Stimulated activated CD8-positive, alpha-beta memory T cell treated with anti-CD3 and anti-CD28 coated beads, Interleukin-2, amount 100 ng/mL, for 48 hours (primary cell): Measurements from ENCODE around the gene RRP1B.

Source experiments
- DNase-seq, 2 donors: peaks; one replicate each; pipeline ENCODE4 v3.0.0-alpha.2; 2020; ENCODE audit warnings: low read depth in 2 of 2

Gene RRP1B

DNA sequence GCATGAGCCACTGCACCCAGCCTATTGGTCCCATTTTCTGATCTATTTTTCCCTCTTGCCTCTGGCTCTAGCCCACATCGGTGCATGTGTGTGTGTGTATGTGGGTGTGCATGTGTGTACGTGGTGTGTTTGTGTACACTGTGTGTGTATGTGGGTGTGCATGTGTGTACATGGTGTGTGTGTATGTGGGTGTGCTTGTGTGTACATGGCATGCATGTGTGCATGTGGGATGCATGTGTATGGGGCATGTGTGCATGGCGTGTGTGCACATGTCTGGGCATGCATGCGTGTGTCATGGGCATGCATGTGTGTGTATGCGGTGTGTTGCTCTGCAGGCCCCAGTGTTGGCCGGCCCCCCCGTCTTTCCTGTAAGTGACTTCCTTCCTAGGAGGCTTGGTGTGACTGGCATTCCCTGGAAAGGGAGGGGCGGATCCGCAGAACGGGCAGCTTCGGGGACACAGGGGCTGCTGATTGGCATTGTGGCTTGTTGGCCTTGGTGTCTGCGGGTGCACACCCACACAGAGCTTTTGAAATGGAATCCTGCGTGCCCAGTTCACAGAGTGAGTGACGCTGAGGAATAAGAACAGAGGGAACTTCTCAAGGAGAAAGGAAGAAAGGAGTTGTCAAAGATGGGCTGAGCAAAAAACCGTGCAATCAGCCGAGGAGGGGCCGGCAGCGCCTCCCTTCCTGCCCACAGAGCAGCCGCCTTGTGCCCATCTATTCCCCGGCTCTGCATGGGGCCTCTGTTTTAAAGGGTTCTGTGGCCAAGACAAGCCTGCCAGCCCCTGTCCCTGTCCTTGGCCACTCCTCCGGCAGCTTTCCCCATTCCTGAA lies 67.5 kb downstream of the RRP1B start:
- no peak for DNase-seq

DNA sequence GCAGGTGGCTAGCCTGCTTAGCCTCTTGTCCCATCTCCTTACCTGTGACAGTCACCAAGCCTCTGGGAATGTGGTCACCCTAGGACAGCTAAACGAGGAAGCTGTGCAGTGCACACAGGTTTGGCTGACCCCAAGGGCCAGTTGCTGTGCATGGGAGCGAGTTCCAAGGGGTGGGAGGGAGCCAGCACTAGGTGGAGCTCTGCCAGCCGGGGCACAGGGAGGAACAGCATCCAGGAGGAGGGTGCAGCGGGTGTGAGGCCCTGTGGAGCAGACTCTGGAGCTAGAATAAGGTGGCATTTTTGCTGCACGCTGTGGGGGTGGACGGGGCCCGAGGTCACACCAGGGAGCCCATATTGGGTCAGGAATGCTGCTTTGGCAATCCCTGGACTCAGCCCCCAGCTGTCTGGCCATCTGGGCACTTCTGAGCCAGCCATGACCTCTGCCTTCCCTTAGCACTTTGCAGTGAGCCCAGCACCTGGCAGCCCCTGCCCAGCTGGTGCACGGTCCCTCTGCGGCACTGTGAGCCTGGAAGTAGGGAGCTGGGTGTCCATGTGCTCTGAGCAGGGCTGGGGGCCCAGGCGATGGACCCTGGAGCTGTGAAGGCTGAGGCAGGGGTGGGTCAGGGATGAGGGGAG lies 68.3 kb downstream of the RRP1B start:
- no peak for DNase-seq

DNA sequence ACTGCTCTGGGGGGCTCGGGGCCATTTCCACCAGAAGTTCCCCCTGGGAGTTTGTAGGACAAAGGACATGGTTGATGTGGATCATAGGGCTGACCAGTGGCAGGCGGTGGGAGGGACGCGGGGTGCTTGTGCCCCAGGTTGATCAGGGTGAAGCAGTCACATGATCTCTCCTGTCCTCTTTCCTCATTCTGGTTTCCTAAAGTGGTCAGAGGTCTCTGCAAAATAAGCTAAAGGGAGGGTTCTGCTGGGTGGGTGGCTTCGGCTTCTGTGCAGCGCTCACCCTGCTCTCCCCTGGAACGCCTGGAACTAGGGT lies 68.8 kb downstream of the RRP1B start:
- DNase-seq = no peak

DNA sequence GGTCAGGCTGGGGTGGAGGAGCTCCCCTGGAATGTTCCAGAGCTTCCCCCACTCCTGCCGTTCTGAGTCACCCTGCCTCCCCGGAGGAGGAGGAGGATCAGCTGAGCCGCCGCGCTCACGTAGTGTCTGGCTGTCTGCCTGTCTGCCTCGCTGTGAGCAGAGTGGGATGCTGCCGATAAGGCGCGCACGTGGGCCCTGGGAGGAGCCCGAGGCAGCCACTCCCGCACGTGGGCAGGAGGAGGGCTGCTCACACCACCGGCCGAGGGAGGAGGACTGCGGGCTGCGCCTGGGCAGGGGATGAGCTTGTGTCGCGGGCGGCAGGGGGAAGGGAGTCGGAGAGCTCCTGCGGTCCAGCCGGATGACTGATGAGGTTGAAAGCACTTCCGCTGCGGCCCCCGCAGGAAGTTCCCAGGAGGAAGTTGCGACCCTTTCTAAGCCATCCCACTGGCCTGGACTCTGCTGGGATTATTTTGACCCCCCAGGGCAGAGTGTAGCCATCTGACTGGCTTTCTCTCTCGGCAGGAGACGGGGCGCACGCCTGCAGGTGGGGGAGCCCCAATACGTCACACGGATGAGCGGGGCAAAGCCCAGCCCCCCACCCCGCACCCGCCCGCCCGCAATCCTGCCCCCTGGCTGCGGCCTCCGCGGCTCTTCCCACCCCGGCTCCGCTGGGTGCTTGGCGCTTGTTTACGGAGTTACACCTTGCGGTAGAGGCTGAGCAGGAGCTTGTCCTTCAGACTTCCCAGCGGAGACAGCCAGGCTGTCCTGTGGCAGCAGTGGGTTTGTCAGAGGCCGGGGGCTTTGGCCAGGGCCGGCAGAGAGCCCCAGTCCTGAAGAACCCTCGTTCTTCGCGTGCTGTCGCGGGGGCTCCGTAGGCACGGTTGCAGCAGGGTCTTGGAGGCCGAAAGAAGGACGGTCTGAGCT lies 69.4 kb downstream of the RRP1B start:
- peak; percentile 78 to 81 for DNase-seq

DNA sequence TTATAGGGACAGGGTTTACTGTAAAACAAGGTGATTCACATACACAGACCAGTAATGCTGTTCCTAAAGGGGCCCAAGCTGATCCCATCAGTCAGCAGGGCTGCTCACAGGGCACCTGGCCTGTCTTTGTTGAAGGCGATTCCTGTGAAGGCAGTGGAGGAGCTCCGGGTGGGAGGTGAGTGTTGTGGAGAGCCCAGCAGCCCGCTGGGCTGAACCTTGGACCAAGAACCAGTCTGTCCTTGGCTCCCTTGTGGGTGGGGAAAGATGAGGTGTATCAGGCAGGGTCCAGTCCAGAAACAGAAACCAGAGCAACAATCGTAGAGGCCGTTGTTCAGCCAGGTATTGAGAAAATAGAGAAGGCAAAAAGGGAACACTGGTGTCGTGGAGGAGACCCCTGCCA lies 72.1 kb downstream of the RRP1B start:
- no peak for DNase-seq

DNA sequence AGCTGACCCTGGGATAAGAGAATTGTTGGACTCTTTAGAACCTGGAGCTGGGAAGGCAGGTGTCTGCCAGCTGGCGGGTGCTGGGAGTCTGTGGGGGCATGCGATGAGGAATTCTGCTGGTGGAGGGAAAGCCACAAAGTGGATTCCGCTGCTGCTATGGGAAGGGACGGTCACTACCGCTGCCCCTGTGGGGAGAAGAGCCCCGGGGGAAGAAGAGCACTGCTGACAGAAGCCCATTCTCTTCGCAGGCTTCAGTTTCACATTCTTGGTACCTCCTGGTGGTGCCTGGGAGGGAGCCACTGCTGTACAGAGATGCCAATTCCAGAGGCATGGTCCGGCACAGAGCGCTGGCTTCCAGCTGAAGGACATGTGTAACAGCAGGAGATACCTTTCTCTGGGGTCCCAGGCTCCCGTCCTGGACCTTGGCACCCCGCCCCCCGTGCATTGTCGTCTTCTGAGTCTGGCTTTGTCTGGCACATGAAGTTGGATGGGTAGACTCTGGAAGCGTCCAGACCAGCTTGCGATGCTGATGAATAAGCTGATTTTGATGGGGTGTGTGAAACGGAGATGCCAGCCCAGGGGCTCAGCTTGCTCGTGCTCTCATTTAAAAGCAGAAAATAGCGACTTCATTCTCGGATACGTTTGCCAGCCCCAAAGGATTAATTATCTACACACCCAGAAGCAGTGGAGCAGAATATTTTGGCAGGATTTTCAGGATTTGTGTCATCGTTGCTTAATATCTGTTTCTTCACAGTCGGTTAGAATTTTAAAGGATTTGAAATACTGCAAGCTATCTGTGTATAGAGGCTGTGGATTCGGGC lies 72.7 kb downstream of the RRP1B start:
- no peak for DNase-seq

DNA sequence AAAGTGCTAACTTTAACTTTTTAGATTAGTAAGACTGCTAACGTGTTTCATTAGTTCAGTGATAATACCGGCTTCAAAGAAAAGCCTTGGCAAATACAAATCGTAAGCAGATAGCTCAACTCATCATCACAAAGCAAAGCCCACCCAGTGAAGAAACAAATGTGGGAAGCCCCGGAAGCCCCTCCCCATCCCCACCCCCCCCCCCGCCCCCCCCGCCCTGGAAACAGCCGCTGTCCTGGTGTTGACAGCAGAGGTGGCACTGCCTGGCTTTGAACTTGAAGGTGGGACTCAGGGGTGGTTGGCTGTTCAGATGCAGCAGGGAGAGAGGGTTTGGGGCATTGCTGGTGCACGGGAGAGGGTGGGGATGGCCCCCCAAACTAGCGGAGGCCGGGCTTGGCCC lies 73.7 kb downstream of the RRP1B start:
- no peak for DNase-seq

DNA sequence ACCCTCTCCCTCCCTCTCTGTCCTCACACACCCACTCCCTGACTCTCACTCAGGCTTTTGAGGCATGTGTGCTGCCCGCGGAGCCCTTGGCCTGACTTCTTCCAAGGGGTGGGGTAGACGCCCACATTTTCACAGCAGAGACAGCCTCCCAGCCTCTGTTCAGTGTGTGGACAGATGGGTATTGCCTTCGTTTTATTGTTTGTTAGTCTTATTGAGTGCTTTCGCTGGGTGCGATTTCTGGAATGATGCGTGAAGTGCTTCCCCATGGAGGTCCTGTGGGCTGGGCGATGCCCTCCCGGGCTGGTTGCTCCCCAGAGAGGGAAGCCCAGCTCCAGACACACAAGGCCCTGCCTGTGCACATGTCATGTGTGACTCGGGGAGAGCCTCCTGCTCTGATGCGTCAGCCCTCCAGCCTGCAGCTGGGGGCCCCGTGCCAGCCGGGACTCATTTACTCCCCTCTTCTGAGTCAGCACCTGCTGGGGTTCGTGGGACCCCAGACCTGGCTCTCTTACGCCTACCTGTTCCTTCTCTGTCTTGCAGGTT lies 74.2 kb downstream of the RRP1B start:
- DNase-seq = no peak

DNA sequence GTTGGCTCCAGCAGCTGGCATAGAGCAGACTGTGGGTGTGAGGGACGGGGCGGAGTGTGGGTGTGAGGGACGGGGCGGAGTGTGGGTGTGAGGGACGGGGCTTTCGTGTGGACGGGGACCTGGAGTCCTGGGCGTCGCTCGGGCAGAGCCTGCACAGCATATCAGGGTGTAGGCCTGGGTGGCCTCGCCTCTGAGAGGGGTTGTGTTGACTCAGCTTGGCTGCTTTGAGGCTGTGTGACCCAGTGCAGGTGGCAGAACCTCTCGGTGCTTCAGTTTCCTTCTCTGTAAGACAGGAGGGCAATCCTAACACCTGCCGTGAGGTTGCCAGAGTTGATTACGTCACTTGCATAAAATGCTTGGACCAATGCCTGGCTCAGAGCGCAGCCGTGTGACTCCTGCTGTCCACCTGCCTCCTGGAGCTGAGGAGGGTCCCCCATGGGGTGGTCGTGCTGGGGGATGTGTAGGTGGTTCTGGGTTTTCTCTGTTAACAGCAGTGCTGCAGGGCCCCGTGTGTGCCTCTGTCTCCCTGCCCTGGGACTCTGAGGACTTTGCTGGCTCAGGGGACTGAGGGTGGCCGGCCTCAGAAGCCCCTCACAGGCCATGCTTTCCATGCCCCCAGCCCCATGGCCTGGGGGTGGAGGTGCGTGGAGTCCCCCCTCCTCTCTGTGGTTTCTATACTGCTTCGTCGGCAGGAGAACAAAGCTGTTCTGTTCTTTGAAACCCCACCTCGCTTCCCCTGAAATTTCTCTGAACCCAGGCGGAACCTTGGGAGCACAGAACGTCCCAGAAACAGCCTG lies 75.0 kb downstream of the RRP1B start:
- DNase-seq = no peak

DNA sequence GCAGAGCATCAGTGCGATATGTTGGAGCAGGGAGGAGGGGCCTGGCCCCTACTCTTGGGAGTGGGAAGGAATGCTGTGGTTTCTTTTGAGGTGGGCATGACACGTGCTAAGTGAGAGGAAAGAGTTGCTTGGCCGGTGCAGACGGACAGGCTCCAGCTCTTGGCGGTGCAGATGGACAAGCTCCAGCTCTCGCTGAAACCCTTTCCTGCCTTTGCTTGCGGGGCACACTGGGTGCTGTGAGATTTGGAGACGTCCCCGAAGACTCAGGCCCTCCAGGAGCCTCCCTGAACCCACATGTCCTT lies 75.5 kb downstream of the RRP1B start:
- DNase-seq = no peak

DNA sequence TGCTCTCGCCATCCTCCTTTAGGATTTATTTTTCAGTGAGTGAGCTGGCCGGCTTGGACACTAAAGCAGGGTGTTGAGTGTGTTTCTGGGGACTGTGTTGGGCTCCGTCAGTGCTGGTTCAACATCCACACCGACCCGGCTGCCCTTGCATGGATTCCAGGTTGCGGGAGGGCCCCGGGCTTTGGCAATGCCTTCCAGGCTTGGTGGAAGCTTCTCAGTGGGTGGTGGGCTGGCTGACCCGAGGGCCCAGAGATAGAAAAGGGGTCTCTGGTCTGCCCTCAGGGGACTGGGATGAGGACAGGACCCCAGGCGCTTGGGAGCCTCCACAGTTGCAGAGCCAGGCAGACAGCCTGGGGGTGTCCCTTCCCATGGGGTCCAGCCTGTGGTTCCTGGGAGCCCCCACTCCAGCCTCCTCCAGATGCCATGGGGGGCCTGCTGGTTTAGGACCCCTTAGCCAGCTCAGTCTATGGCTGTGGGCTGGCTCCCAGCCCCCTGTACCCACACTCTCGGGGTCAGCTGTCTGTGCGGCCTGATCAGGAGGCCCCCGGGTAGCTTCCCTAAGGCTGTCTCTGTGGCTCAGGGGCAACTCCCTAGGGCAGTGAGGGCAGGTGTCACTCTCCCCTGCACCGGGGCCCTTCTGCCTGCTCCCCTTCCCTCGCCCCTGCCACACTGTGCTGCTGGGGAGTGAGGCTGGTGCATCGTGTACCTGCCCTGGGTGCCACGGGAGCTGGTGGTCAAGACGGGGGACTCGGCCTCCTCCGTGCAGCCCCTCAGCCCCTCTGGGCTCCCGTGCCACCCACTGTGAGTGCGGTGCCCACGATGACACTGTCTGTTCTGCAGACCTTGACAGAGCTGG lies 76.1 kb downstream of the RRP1B start:
- no peak for DNase-seq

DNA sequence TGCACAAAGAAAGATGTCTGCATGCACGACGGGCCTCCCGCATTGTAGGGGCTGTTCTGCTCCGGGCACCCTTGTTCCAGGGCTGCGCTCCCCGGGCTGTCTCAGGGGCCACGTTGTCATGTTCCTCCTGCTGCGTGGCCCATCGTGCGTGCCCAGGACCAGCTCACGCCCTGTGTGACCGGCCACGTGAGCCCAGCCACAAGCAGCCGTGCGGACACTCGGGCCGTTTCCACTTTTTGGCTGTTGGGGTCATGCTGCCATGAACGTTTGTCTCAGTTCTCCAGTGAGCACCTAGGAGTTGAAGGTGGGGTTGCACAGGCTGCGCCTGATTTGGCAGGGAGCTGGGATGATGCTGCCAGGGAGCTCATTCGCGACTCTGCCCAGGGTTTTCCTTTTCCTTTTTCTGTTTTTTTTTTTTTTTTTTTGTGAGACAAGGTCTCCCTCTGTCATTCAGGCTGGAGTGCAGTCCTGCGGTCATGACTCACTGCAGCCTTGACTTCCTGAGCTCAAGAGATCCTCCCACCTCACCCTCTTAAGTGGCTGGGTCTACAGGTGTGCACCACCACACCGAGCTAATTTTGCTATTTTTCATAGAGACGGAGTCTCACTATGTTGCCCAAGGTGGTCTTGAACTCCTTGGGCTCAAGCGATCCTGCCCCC lies 77.0 kb downstream of the RRP1B start:
- no peak for DNase-seq

DNA sequence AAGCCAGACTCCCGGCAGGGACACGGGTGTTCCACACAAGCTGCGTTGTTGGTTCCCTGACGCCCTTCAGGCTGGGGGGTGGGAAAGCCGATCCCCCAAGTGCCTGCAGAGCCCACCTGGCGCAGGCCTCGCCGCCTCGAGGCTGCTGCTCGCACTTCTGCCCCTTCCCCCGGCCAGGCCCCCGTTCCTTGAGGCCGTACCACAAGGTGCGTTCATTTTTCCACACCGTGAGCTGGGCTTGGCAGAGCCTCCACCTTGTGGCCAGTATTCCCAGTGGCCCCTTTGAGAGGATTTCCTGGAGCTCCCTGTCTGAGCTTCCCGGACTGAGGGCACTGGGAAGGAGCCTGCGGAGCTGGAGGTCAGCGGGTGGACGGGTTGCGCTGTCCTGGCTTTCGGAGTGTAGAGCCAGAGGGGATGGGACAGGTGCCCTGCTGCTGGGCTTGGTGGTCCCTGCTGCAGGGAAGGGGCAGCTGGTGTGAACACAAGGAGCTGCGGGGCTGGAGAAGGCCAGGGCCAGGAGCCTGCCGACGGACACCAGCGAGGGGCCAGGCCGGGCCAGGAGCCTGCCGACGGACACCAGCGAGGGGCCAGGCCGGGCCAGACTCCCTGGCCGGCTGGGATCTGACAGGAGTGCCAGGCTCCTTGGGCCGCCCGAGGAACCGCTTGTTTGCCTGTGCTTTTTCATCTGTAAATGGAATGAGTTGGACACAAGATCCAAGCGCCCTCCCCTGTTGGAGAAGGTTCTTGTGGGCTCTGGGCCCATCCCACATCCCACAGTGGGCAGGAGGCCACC lies 78.0 kb downstream of the RRP1B start:
- no peak for DNase-seq

DNA sequence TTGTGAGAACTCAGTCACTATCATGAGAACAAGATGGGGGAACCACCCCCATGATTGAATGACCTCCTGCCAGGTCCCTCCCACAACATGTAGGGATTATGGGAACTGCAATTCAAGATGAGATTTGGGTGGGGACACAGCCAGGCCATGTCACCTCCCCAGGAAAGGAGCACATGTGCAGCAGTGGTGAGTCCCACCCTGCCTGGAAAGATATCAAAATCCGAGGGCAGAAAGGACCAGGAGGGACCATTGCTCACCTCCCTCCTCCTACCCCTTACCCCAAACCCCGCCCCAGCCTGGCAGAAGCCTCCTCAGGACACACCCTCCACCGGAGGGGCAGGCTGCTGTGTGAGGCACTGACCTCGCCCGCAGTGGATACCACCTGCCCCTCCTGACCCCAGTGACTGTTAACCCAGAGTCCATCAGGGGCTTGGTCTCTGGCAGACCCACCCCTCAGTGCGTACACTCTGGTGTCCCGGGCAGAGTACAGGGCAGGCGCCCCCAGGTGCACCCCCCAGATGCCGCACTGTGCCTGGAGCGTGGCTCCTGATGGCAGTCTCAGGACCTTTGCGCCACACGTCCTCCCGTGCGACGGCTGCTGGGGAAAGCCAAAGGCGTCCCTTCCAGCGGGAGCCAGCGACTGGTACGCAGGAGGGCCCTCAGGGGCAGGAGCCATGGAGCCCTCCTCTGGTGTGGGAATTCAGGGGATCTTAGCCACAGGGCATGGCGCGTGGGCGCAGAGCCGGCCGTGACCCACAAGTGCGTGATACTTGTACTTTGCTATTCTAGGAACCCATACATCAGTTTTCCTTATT lies 80.5 kb downstream of the RRP1B start:
- DNase-seq = no peak

DNA sequence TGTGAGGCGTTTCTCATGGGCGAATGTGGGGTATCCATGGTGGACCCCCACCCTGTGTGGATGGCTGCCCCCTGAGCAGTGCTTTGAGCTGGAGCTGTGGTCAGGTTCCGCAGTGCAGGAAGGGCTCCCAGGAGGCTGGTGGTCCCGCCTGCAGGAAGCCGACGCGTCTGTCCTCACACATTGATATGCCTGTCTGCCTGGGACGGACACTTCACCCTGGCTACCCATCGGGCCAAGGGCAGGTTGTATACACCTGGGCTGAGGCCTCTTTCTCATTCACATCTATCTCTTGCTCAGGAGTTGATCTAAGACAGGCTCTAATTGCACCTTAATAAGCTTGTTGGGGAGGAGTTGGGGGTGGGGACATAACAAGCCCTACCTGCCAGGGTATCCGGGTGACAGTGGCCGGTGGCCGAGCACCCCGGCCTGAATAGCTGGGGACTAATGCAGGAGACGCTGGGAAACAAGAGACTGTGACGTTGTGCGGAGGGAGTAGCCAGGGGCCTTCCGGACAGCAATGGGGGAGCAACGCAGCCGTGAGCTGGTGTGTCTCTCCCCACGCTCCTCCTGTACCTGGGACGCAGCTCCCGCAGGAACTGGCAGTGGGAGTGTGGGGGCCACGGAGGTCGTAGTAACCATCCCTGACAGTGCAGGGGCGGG lies 81.3 kb downstream of the RRP1B start:
- no peak for DNase-seq

DNA sequence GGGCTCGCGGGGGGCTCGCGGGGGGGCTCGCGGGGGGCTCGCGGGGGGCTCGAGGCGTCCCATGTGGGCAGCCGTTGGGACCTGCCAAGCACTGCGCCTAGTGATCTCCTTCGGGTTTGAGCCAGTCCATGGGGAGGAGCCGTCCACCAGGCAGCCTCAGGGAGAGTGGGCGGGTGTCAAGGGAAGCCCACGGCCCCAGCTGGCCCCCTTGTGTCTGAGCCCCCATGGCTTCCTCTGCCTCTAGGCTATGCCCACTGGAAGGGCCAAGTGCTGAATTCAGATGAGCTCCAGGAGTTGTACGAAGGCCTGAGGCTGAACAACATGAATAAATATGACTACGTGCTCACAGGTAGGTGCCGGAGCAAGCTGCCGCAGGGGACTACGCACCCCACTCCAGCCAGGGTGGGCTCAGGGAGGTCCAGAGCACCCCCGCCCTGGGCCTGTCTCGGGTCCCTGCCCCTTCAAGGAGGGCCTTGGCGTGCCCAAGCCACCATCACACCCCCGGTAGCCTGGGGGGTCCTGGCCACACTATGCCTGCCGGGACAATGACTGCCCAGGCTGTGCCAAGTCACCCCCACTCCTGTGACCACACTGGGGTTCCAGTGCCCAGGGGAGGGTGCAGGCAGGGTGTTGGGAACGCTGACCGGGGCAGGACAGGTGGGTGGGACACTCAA lies 82.2 kb downstream of the RRP1B start:
- no peak for DNase-seq

DNA sequence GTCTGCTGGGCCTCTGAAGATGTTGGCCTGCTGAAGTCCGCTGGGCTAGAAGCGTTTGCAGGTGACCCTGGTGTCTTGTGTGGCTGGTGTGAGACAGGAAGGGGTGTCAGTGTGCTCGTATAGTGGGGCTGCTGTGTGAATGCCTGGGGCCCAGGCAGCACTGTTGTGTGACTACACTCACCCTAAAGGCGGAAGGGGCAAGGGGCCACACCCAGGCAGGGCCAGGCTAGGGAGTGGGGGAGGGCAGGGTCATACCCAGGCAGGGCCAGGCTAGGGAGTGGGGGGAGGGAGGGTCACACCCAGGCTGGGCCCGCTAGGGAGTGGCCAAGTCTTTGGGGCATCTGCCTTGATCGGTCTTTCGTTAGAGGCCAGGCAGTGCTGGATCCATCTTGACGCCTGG lies 84.6 kb downstream of the RRP1B start:
- DNase-seq = no peak
